Activated T-cell treated with anti-CD3 and anti-CD28 coated beads for 1 hour (primary cell): Measurements from ENCODE around the gene HEXIM1.
A peak's percentile ranks its signal among the peaks of the same experiment; 100 is the strongest.

Experiments
- DNase-seq: peaks from one replicate; pipeline ENCODE4 v3.0.0-alpha.2; 2020; ENCODE audit warnings: low read depth

HEXIM1 gene

GRCh38 chr17:45148183-45149036 is at the start of gene HEXIM1:
Gene HEXIM1, plus strand, starts transcription at chr17:45148475. Its CDS starts 716 bp downstream, at chr17:45149191.
- DNase-seq: peak; percentile 98

DNA sequence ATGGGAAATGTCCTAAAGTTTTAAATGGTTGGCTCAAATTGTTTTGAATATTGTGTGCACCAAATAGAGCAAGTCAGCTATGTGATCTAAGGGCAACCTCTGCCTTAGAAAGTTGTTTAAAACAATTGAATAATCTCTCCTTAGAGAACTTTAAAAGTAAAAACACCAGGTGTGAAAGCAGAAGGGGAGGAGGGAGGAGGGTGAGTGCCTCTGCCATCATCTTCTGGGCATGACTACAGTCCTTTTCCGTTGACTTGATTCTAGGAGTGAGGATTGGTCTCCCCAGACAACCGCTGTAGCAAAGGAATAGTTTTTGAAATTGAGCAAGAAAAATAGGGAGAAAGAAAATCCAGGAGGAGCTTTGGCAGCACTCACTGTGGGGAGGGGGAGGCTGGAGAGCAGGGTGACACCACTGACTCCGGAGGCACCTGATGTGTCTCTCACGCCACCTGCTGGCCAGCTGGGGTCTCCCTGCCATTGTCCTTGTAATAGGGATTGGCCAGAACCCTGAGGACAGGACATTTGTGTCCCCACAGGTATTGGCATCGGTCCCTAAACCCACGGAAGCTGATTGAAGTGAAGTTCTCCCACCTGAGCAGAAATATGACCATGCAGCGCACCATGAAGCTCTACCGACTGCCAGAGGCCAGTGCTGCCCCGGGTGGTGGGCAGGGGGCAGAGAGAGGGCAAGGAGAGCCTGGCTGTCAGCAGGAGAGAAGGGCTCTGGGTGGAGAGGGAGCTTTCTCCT is 49.2 kb upstream of the HEXIM1 start:
- peak; percentile 77 for DNase-seq

GRCh38 chr17:45101546-45101882 is 46.8 kb upstream of the HEXIM1 start:
- DNase-seq: no peak

- DNase-seq: no peak
These were observed 46.1 kb upstream of the HEXIM1 start for GRCh38 chr17:45101883-45102811.

GRCh38 chr17:45102856-45103255 is 45.4 kb upstream of the HEXIM1 start:
- no peak for DNase-seq

GRCh38 chr17:45103269-45103795 is 44.9 kb upstream of the HEXIM1 start:
- DNase-seq: no peak

GRCh38 chr17:45104029-45104428 is 44.2 kb upstream of the HEXIM1 start:
- no peak for DNase-seq

DNA sequence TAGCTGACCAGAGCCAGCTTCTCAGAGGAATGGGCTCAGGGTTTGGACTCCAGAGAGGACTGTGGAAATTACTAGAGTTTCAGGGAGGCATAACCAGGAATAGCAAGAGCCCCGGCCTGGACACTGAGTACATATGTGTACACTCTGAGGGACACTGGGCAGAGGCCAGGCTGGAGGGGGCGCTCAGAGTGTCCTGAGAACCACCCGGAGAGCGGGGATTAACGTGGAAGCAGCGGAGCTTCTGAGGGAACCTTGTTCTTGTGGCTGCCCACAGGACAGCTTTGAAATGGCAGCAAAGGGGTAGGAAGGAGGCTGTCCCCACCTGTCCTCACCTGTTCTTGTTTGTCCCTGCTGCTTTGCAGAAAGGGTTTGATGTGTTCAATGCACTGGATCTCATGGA is 43.8 kb upstream of the HEXIM1 start:
- no peak for DNase-seq

GRCh38 chr17:45104907-45105624 is 43.2 kb upstream of the HEXIM1 start:
- no peak for DNase-seq

- no peak for DNase-seq
These were observed 42.2 kb upstream of the HEXIM1 start for GRCh38 chr17:45106096-45106495.

- no peak for DNase-seq
These were observed 41.7 kb upstream of the HEXIM1 start for GRCh38 chr17:45106582-45106981.

GRCh38 chr17:45107293-45108010 is 40.8 kb upstream of the HEXIM1 start:
- DNase-seq: no peak

DNA sequence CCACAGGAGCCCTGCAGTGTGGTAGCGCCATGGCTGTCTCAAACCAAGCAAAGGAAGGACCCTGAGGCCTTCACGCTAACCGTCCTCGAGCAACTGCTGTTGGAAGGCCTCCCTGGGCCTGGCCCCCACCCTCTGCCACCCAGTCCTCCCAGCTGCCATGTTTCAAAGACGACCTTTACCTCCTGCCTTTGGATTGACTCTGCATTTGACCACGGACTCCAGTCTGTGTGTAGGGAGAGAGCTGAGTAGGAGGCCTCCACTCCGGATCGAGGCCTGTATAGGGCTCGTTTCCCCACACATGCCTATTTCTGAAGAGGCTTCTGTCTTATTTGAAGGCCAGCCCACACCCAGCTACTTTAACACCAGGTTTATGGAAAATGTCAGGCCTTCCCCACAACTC is 40.2 kb upstream of the HEXIM1 start:
- DNase-seq: no peak

DNA sequence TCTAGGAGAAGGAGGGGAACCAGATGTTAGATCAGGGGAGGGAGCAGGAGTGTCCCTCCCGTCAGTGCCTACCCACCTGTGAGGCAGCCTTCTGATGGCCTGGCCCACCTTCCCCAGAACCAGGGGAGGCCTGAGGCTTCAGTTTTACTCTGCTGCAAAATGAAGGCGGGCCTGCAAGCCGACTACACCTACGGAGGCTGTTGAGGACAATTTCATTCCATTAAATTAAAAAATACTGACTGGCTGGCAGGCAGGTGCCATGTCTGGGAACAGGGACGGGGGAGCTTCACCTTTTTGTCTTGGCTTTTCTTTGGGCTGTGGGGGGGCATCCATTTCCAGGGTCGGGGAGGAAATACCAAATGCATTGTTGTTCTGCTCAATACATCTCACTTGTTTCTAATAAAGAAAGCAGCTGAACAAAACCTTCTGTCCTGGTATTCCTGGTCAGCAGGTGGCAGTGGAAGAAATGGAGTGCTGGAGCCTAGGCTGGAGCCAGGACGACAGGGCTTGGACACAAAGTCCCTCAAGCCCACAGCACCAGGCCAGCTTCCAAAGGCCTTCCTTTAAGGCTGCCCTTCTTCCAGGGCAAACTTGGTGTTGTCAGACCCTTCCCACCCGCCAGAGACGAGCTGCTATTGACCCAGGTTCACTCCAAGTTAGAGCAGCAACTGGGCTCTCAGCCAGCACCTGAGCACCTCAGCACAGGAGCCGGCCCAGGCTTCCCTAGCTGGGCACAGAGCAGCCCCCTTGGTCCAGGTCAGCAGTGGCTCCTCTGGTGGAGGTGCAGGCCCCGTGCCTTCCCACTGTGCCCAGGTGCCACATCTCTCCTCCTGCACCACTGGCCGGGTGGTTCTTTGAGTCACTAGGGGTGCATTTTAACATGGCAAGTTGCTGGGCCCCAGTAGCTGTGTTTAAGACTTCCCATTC is 39.4 kb upstream of the HEXIM1 start:
- DNase-seq: no peak

DNA sequence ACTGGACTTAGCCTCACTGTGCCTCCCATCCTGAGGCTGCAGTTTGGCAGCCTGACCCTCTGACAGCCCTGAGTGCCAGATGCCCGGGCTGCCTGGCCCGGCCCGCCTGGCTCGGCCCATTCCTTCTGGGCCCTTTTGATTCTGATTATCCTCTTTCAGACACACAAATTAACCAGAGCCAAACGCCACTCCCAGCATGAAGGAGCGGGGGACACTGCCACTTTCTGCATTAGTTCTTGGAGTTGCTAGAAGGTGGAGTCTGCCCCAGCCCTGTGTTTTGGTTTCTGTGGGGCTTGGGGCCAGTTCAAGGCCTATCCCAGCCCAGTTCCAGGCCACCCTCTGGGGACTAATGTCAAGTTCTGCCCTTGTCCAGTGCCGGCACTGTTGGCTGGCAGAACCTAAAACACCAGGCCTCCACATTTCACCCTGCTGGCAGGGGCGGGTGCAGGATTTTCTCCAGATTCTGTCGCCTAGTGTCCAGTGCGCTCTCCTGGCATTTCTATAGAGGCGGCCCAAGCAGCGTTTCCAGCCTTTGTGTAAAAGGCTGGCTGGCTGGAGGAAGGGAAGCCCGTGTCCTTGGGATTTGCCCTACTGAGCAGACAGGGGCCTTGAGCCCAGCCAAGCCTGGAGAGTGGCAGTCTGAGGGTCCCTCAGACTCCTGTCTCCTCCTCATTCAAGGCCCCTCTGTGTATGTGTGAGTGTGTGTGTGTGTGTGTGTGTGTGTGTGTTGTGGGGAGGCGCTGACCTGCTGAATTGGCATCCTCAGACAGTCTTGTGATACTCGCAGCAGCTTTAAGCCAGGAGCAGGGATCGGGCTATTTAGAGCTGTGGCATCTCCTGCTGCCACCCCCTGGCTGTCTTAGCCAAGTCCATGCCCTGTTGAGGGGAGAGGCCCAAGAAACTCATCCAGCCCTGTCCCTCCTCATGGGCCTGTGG is 37.3 kb upstream of the HEXIM1 start:
- no peak for DNase-seq

DNA sequence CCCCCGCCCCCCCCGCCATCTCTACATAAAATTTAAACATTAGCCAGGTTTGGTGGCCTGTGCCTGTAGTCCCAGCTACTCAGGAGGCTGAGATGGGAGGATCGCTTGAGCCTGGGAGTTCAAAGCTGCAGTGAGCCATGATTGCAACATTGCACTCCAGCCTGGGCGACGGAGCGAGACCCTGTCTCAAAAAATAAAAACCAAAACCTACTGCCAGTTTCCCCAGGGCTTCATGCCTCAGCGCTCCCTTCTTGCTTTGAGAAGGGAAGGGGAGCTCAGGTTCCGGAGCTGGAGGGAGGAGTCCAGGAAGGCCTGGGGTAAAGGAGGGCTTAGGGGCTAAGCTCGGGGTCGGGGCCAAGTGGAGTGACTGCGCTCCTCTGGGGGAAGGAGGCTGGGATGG is 36.4 kb upstream of the HEXIM1 start:
- no peak for DNase-seq

DNA sequence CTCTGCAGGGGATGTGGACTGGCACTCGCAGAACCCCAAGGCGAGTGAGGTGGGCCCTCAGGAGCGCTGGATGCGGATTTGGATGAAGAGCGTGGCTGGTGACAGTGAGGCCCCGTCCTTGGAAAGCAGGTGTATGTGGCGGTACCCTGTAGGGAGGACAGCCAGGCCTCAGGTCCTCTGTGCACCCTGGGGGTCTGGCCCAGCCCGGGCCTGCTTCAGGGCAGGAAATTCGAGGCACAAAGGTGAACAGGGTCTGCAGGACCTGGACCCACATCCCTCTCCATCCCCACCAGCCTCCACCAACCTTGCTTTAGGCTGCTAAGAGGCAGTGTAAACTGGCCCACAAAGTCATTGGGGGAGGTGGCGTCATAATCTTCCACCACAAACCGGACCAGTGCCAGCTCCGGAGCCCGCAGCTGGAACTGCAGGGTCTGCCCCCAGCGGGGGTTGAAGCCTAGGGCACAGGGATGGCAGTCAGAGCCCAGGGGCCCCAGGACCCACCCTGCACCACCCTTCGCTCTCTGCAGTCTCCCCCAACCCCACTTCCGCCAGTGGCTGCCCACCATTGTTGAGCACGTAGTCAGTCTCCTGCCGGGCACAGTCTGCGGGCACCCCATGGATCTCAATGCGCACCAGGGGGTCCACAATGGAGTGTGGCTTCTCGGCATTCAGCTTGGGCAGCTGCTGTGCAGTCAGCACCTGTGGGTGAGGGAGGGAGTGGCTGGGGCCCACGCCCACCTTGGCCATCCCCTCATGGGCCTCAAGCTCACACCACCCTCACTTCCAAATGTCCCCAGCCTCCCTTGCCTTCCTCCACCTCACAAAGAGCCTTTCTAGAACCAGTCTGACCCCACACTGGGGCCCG is 35.5 kb upstream of the HEXIM1 start:
- no peak for DNase-seq

GRCh38 chr17:45113424-45113754 is 34.9 kb upstream of the HEXIM1 start:
- DNase-seq: no peak
